DOHH2 (cell line): ENCODE results near the gene MAPRE3.

Experiments used
- H3F3A ChIP-seq: fragments of 200-600 bp; sonication (generic), shearing (Covaris generic); 2 replicates; pipeline ENCODE4 v1.6.0; 2016; ENCODE audit warnings: antibody characterized with exemption, mild to moderate bottlenecking; ENCODE audit not compliant: control insufficient read depth, insufficient read depth
- H3K27ac ChIP-seq: fragments of 200-600 bp; sonication (generic); 2 replicates; pipeline ENCODE4 v1.5.1; 2014; ENCODE audit warnings: low read depth, mild to moderate bottlenecking, low read length, moderate library complexity
- H3K27me3 ChIP-seq: fragments of 200-600 bp; sonication (generic); 2 replicates; pipeline ENCODE4 v1.6.1; 2014; ENCODE audit warnings: mild to moderate bottlenecking, low read length, mixed read lengths; ENCODE audit not compliant: control insufficient read depth
- H3K36me3 ChIP-seq: fragments of 200-600 bp; sonication (generic); 2 replicates; pipeline ENCODE4 v1.6.1; 2014; ENCODE audit warnings: mild to moderate bottlenecking, low read length, moderate library complexity, mixed read lengths; ENCODE audit not compliant: control insufficient read depth
- H3K4me1 ChIP-seq: fragments of 200-600 bp; sonication (generic); 2 replicates; pipeline ENCODE4 v1.6.1; 2014; ENCODE audit warnings: mild to moderate bottlenecking, low read length, mixed read lengths; ENCODE audit not compliant: control insufficient read depth
- H3K4me2 ChIP-seq: fragments of 200-600 bp; sonication (generic); 2 replicates; pipeline ENCODE4 v1.6.0; 2014; ENCODE audit warnings: mild to moderate bottlenecking, low read length, moderate library complexity
- H3K4me3 ChIP-seq: fragments of 200-600 bp; sonication (generic); 2 replicates; pipeline ENCODE4 v1.5.1; 2014; ENCODE audit warnings: mild to moderate bottlenecking, low read length, mixed read lengths
- H3K79me2 ChIP-seq: fragments of 200-600 bp; sonication (generic); 2 replicates; pipeline ENCODE4 v1.6.1; 2014; ENCODE audit warnings: mild to moderate bottlenecking, low read length, mixed read lengths; ENCODE audit not compliant: control insufficient read depth
- H3K9me2 ChIP-seq: fragments of 200-600 bp; sonication (generic); replicated peaks from 2 replicates; pipeline ENCODE4 v1.6.1; 2014; ENCODE audit warnings: mild to moderate bottlenecking, low read length, mixed read lengths; ENCODE audit not compliant: control insufficient read depth
- H3K9me3 ChIP-seq: fragments of 200-600 bp; sonication (generic); 2 replicates; pipeline ENCODE4 v1.6.1; 2014; ENCODE audit warnings: antibody characterized with exemption, low read length, mixed read lengths; ENCODE audit not compliant: control insufficient read depth, insufficient read depth
- H4K20me1 ChIP-seq: fragments of 200-600 bp; sonication (generic); 2 replicates; pipeline ENCODE4 v1.6.0; 2014; ENCODE audit warnings: low read depth, mild to moderate bottlenecking, antibody characterized with exemption, low read length, moderate library complexity; ENCODE audit not compliant: control insufficient read depth, insufficient read depth
- CTCF ChIP-seq: fragments of 200-600 bp; sonication (generic); IDR thresholded peaks from one replicate; pipeline ENCODE4 v1.5.1; 2014; ENCODE audit warnings: antibody characterized with exemption, mild to moderate bottlenecking, low read depth, low read length; ENCODE audit not compliant: poor library complexity, severe bottlenecking
- EZH2phosphoT487 ChIP-seq: fragments of 200-600 bp; sonication (generic); IDR thresholded peaks from 2 replicates; pipeline ENCODE4 v1.6.1; 2017; ENCODE audit warnings: borderline replicate concordance, mild to moderate bottlenecking, antibody characterized with exemption, low read length, moderate library complexity, mixed read lengths

The MAPRE3 gene

GRCh38 chr2:26964446-26965130, 5.8 kb upstream of the MAPRE3 start:
- Histone ChIP-seq H3K36me3 (no peaks in the 10 kb centered on the region), H3K4me2 (no peak overlapping the region), H3K9me3 (no peaks in the 10 kb centered on the region), H3K4me1 (peaks cover 3% of the 10 kb centered on the region; the same call in 1 of the 2 replicates), H3K27me3 (peaks cover 23% of the 10 kb centered on the region), H3K79me2 (no peaks in the 10 kb centered on the region), H3K4me3 (no peak overlapping the region), H3K27ac (no peak overlapping the region), H4K20me1 (no peaks in the 10 kb centered on the region), H3F3A (no peaks in the 10 kb centered on the region), H3K9me2 (no peaks in the 10 kb centered on the region)
- TF ChIP-seq CTCF (no peak), EZH2phosphoT487 (no peak)

GRCh38 chr2:26968001-26968400, 2.4 kb upstream of the MAPRE3 start:
- TF ChIP-seq EZH2phosphoT487 (no peak), CTCF (no peak)
- H3K4me3 ChIP-seq, result no peak overlapping the region
- H3K27ac ChIP-seq, result no peak overlapping the region
- H3K36me3 ChIP-seq, result no peaks in the 10 kb centered on the region
- H3F3A ChIP-seq, result no peaks in the 10 kb centered on the region
- no peaks in the 10 kb centered on the region for H3K9me3 ChIP-seq
- peaks cover 38% of the 10 kb centered on the region for H3K27me3 ChIP-seq
- H3K4me2 ChIP-seq, result no peak overlapping the region
- H3K79me2 ChIP-seq, result no peaks in the 10 kb centered on the region
- no peaks in the 10 kb centered on the region for H3K9me2 ChIP-seq
- no peaks in the 10 kb centered on the region for H4K20me1 ChIP-seq
- peaks cover 7% of the 10 kb centered on the region for H3K4me1 ChIP-seq

- no peak for TF ChIP-seq CTCF
- TF ChIP-seq EZH2phosphoT487, result no peak
- no peaks in the 10 kb centered on the region for H4K20me1 ChIP-seq
- H3K4me1 ChIP-seq, result peaks cover 7% of the 10 kb centered on the region
- H3K9me3 ChIP-seq, result no peaks in the 10 kb centered on the region
- no peak overlapping the region for H3K4me2 ChIP-seq
- H3F3A ChIP-seq, result no peaks in the 10 kb centered on the region
- no peaks in the 10 kb centered on the region for H3K9me2 ChIP-seq
- H3K4me3 ChIP-seq, result no peak overlapping the region
- no peaks in the 10 kb centered on the region for H3K79me2 ChIP-seq
- no peaks in the 10 kb centered on the region for H3K36me3 ChIP-seq
- H3K27me3 ChIP-seq, result peaks cover 38% of the 10 kb centered on the region
- no peak overlapping the region for H3K27ac ChIP-seq
Measured at GRCh38 chr2:26969077-26969844, 1.2 kb upstream of the MAPRE3 start.
